ENCODE data around the gene TAS2R3. TPM values are rescaled to one million over a fixed set of nuclear protein-coding genes. Genes with fewer than 3 reads are reported as not detected.

The TAS2R3 gene
- total RNA-seq, 1 experiment from 2014 or later, result 1.2 TPM

GRCh38 chr7:141738592-141739013, 25.3 kb upstream of the TAS2R3 start:
- TF ChIP-seq FOXP1 (CRISPR knock-in tag; IDR thresholded peaks at IDR 0.05; ENCODE audit: borderline replicate concordance) (no peak), IRF1 (CRISPR knock-in tag; IDR thresholded peaks at IDR 0.05) (no peak), NR1H2 (CRISPR knock-in tag; IDR thresholded peaks at IDR 0.05) (no peak), ZNF396 (CRISPR knock-in tag; IDR thresholded peaks at IDR 0.05; ENCODE audit: borderline replicate concordance) (no peak)
- ChIA-PET POLR2A (interaction anchor here (1.0 to 1.2 kb wide), 3 partner anchors 13 to 137 kb away, joined by 3 to 6 read pairs (median 3); partner anchors contain the start of gene DENND11), CTCF (interaction anchor here (0.8 to 2.8 kb wide), 17 partner anchors 9 to 447 kb away, joined by 3 to 26 read pairs (median 5); partner anchors contain the start of genes AGK, DENND11 and TAS2R3)
- Mint-ChIP-seq H3K36me3 (peaks cover 41% of the 10 kb centered on the region), H3K9me3 (no peaks in the 10 kb centered on the region), H3K4me3 (peak overlapping the region; percentile 95), H3K27ac (peak overlapping the region; percentile 98), H3K27me3 (ENCODE audit: low read depth) (no peaks in the 10 kb centered on the region), H3K4me1 (peaks cover 21% of the 10 kb centered on the region)
- DNase-seq (ENCODE audit: low spot score), result no peak
- ATAC-seq, result peak; percentile 64

GRCh38 chr7:141739250-141739649, 24.6 kb upstream of the TAS2R3 start:
- CTCF ChIA-PET, result interaction anchor here (1.4 to 2.8 kb wide), 3 partner anchors 24 to 188 kb away, joined by 4 to 26 read pairs (median 20); partner anchors contain the start of genes AGK and DENND11
- Mint-ChIP-seq H3K27me3 (ENCODE audit: low read depth) (no peaks in the 10 kb centered on the region), H3K9me3 (no peaks in the 10 kb centered on the region), H3K27ac (peak overlapping the region; percentile 78; the same call in 1 of the 2 replicates), H3K36me3 (peaks cover 47% of the 10 kb centered on the region), H3K4me3 (peak overlapping the region; percentile 95), H3K4me1 (peaks cover 17% of the 10 kb centered on the region)
- POLR2A ChIA-PET, result no interaction called here
- DNase-seq (ENCODE audit: low spot score), result no peak
- ATAC-seq, result no peak
- TF ChIP-seq GTF2I (CRISPR knock-in tag; conservative IDR thresholded peaks at IDR 0.05) (no peak), ZNF263 (CRISPR knock-in tag; IDR thresholded peaks at IDR 0.05; ENCODE audit: low read depth) (no peak), NR1H2 (CRISPR knock-in tag; IDR thresholded peaks at IDR 0.05) (no peak), FOXK1 (CRISPR knock-in tag; IDR thresholded peaks at IDR 0.05) (no peak), SOX15 (CRISPR knock-in tag; IDR thresholded peaks at IDR 0.05) (no peak), ATF3 (CRISPR knock-in tag; conservative IDR thresholded peaks at IDR 0.05) (no peak), ZBTB21 (CRISPR knock-in tag; IDR thresholded peaks at IDR 0.05; ENCODE audit: borderline replicate concordance) (no peak), ZNF121 (CRISPR knock-in tag; IDR thresholded peaks at IDR 0.05) (no peak), ERG (CRISPR knock-in tag; IDR thresholded peaks at IDR 0.05) (no peak), SMAD4 (CRISPR knock-in tag; IDR thresholded peaks at IDR 0.05) (no peak), TCF7 (CRISPR knock-in tag; IDR thresholded peaks at IDR 0.05; ENCODE audit: low read depth) (no peak), MAX (CRISPR knock-in tag; IDR thresholded peaks at IDR 0.05) (no peak), ESRRA (CRISPR knock-in tag; IDR thresholded peaks at IDR 0.05; ENCODE audit: borderline replicate concordance) (no peak), STAT6 (CRISPR knock-in tag; conservative IDR thresholded peaks at IDR 0.05; ENCODE audit: low read depth) (no peak), ZNF416 (CRISPR knock-in tag; IDR thresholded peaks at IDR 0.05) (no peak), USF1 (CRISPR knock-in tag; IDR thresholded peaks at IDR 0.05) (no peak), E2F5 (CRISPR knock-in tag; IDR thresholded peaks at IDR 0.05) (no peak), NFATC4 (CRISPR knock-in tag; IDR thresholded peaks at IDR 0.05) (no peak), NFYB (CRISPR knock-in tag; conservative IDR thresholded peaks at IDR 0.05; ENCODE audit: low read depth) (no peak)

Data from WTC11 (cell line).